HG03025 (cell line): ENCODE data around the gene SLK.
A peak's percentile ranks its signal among the peaks of the same experiment; 100 is the strongest.

ENCODE experiments used
- ATAC-seq: cut with Tn5 transposase; IDR thresholded peaks from one replicate; pipeline ENCODE4 v1.9.1; 2021; ENCODE audit warnings: mild to moderate bottlenecking, moderate library complexity; ENCODE audit not compliant: unreplicated experiment, low FRiP score

SLK gene

GRCh38 chr10:103966671-103967447, at the start of gene SLK:
TSS of gene SLK (plus strand) at chr10:103967140. CDS start at chr10:103967746, 606 bp downstream.
- peak; percentile 71 for ATAC-seq

- ATAC-seq, result peak; percentile 16
Observed at GRCh38 chr10:103917302-103918052, 49.5 kb upstream of the SLK start.

GRCh38 chr10:103918053-103918846, 48.7 kb upstream of the SLK start, which contains the start of gene STN1:
TSS of gene STN1 (minus strand) at chr10:103918184. CDS start at chr10:103917594, 590 bp downstream.
- peak; percentile 90 for ATAC-seq

DNA sequence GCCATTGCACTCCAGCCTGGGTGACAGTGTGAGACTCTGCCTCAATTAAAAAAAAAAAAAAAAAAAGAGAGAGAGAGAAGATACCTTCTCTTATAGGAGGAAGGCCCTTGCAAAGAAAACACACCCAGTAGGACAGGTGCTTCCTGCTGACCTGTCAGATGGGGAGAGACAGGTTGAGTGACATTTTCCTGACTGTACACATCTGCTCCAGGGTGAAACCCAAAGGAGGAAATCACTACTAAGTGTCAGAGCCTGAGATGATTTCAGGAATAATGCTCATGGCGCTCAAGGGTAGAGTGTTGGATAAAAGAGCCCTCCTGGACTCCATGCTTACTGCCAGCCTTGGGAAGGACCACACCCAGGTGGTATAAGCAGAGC, 47.3 kb upstream of the SLK start:
- no peak for ATAC-seq

DNA sequence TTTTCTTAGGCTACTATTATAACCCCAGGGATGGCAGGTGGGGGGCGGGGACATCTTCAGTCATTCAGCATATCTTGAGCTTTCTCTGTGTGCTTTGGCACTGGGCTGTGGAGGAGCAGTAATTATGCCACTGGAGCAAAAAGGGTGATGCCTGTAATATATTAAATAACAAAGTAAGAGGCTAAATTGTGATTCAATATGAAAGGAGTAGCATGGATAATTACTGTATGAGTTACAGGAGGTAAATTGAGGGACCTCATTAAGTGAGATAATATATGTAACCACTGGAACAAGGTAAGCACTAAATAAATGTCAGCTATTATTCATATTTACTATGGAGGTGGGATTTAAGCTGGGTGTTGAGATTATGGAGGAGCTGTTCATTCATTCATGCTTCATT, 45.7 kb upstream of the SLK start:
- no peak for ATAC-seq

DNA sequence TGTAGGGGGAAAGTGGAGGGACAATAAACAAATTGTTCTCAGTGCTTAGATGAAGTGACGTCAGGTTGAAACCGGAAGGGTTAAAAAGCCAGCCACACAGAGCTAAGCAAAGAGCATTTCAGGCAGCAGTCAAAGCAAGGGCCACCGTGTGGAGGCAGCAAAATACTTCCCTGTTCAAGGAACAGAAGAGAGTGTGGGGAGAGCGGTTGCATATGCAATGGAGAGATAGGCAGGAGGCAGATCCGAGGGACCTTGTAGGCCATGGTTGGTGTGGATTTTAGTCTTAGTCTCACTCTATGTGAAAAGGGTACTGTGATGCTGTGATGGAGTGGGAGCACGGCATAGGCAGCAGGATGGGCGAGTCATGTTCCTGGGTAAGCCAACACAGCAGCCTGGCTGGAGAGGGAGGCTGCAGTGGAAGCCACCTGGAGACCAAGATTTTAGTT, 45.2 kb upstream of the SLK start:
- no peak for ATAC-seq

GRCh38 chr10:103922659-103923058, 44.3 kb upstream of the SLK start:
- ATAC-seq, result no peak

GRCh38 chr10:103923502-103923901, 43.4 kb upstream of the SLK start:
- no peak for ATAC-seq

DNA sequence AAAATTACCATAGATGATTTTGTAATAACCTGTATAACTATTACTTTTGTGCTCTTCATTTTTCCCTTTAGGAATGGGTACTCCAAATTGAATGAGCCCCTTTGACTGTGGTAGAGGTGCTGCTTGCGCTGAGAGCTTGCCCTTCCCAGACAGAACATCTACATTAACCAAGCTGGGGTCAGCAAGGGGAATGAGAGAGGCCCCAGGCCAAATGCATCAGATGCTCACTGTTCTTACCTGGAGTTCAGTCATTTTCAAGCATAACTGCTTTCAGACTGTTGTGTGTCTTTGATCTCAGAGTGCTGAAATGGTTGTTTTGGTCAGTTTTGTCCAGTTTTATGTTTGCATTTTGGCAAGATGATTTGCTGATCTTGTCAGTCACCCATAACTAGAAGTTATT, 41.3 kb upstream of the SLK start:
- ATAC-seq, result no peak

GRCh38 chr10:103926722-103927319, 40.1 kb upstream of the SLK start:
- ATAC-seq, result no peak

GRCh38 chr10:103928784-103929183, 38.2 kb upstream of the SLK start:
- no peak for ATAC-seq

- no peak for ATAC-seq
Observed at GRCh38 chr10:103929381-103929921, 37.5 kb upstream of the SLK start.

- ATAC-seq, result no peak
Observed at GRCh38 chr10:103930449-103930848, 36.5 kb upstream of the SLK start.

GRCh38 chr10:103930881-103931280, 36.1 kb upstream of the SLK start:
- no peak for ATAC-seq

DNA sequence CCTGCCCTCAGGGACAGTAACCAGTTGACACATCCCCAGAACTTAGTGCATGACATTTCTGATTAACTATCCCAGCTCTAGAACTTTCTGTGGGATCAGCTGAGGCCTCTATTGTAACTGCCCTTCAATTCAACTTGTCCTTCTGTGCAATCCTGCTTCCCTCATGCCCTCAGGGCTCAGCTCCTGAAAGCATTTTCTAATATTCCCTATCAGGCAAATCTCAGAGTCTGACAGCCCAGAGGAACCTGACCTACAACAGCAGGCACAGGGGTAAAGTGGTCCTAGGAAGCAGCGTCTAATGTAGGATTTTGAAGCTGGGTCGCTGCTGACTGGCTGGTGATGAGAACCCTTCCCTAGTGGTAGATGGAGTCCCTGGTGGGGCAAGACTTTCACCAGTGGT, 35.3 kb upstream of the SLK start:
- no peak for ATAC-seq

DNA sequence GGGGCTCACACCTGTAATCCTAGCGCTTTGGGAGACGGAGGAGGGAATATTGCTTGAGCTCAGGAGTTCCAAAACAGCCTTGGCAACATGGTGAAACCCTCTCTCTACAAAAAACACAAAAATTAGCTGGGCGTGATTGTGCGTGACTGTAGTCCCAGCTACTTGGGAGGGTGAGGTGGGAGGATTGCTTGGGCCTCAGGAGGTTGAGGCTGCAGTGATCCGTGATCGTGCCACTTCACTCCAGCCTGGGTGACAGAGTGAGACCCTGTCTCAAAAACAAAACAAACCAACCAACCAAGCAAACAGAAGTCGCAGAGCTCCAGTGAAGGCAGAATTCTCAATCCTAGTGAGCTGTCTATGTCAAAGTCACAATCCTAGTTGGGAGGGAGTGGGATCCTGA, 34.7 kb upstream of the SLK start:
- ATAC-seq, result no peak

- no peak for ATAC-seq
Observed at GRCh38 chr10:103932971-103933370, 34.0 kb upstream of the SLK start.

GRCh38 chr10:103933557-103934121, 33.3 kb upstream of the SLK start:
- no peak for ATAC-seq

GRCh38 chr10:103934308-103934707, 32.6 kb upstream of the SLK start:
- ATAC-seq, result no peak

- ATAC-seq, result no peak
Observed at GRCh38 chr10:103936022-103936421, 30.9 kb upstream of the SLK start.
